ENCODE results near the gene SULT1B1.

The SULT1B1 gene

DNA sequence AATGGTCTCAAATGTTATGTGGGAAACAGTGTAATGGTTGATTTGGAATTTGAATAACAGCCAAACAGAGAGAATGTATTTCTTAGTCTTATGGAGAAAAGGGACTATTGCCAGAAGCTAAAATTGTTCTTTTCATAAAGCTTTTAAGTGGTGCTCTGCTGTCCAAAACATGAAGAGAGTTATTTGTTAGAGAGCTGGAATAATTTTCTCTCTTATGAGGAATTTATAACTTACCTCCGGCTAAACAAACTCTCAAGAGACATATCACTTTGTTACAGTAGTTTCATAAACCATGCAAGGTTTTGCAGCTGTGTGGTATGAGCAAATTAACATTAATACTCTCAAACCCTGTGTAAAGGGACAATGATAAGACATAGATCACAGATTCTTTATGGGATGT is 28.6 kb downstream of the SULT1B1 start:
- Histone ChIP-seq H3K27ac (ENCODE audit: low read depth, low read length) (no peak overlapping the region), H3K56ac (ENCODE audit: low read length) (no peak overlapping the region), H3K27me3 (ENCODE audit: insufficient read depth, low read length, poor library complexity) (no peaks in the 10 kb centered on the region), H3K23ac (ENCODE audit: low read length) (no peak overlapping the region), H2BK15ac (replicated peaks; ENCODE audit: low read depth) (no peak overlapping the region), H3K79me2 (ENCODE audit: control insufficient read depth, insufficient read depth, low read length) (no peaks in the 10 kb centered on the region), H3K4me3 (ENCODE audit: low read length) (no peak overlapping the region), H2BK5ac (ENCODE audit: low read length) (no peak overlapping the region), H3K18ac (ENCODE audit: low read length) (no peak overlapping the region), H4K8ac (ENCODE audit: low read depth, low read length) (no peak overlapping the region), H2BK120ac (ENCODE audit: low read depth, low read length) (no peak overlapping the region), H3K79me1 (ENCODE audit: low read length) (no peaks in the 10 kb centered on the region), H3K36me3 (ENCODE audit: control insufficient read depth, insufficient read depth, low read length) (no peaks in the 10 kb centered on the region), H3K4ac (ENCODE audit: low read depth, low read length) (no peak overlapping the region), H4K5ac (ENCODE audit: low read length) (no peak overlapping the region), H3K9ac (ENCODE audit: low read length) (no peak overlapping the region), H3K4me2 (ENCODE audit: low read length) (no peak overlapping the region), H2AK5ac (ENCODE audit: low read length) (no peak overlapping the region), H3K4me1 (ENCODE audit: control insufficient read depth, low read depth, low read length) (no peaks in the 10 kb centered on the region)
- no CpG with 5 or more reads among the region's 1 CpG for WGBS (ENCODE audit: extremely low coverage, insufficient coverage, low lambda C conversion rate)
- no peak for DNase-seq

DNA sequence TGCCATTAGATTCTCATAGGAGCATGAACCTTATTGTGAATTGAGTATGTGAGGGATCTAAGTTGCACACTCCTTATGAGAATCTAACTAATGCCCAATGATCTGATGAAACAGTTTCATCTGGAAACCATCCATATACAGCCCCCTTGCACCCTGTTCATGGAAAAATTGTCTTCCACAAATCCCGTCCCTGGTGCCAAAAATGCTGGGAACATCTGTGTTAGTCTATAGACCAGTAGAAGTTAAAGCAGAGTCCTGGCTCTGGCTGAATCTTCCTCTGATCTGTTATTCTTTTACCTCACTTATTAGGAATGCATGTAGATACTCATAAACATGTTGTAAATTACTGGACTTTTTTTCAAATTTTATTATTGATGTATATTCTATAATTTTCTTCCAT is 29.2 kb downstream of the SULT1B1 start:
- Histone ChIP-seq H3K4me2 (ENCODE audit: low read length) (no peak overlapping the region), H4K8ac (ENCODE audit: low read depth, low read length) (no peak overlapping the region), H3K18ac (ENCODE audit: low read length) (no peak overlapping the region), H4K5ac (ENCODE audit: low read length) (no peak overlapping the region), H3K9ac (ENCODE audit: low read length) (no peak overlapping the region), H2BK15ac (replicated peaks; ENCODE audit: low read depth) (no peak overlapping the region), H2AK5ac (ENCODE audit: low read length) (no peak overlapping the region), H3K23ac (ENCODE audit: low read length) (no peak overlapping the region), H3K36me3 (ENCODE audit: control insufficient read depth, insufficient read depth, low read length) (no peaks in the 10 kb centered on the region), H3K79me1 (ENCODE audit: low read length) (no peaks in the 10 kb centered on the region), H2BK5ac (ENCODE audit: low read length) (no peak overlapping the region), H3K56ac (ENCODE audit: low read length) (no peak overlapping the region), H2BK120ac (ENCODE audit: low read depth, low read length) (no peak overlapping the region), H3K4me3 (ENCODE audit: low read length) (no peak overlapping the region), H3K27ac (ENCODE audit: low read depth, low read length) (no peak overlapping the region), H3K4me1 (ENCODE audit: control insufficient read depth, low read depth, low read length) (no peaks in the 10 kb centered on the region), H3K27me3 (ENCODE audit: insufficient read depth, low read length, poor library complexity) (no peaks in the 10 kb centered on the region), H3K79me2 (ENCODE audit: control insufficient read depth, insufficient read depth, low read length) (no peaks in the 10 kb centered on the region), H3K4ac (ENCODE audit: low read depth, low read length) (no peak overlapping the region)
- no peak for DNase-seq
- no CpG with 5 or more reads among the region's 1 CpG for WGBS (ENCODE audit: extremely low coverage, insufficient coverage, low lambda C conversion rate)

DNA sequence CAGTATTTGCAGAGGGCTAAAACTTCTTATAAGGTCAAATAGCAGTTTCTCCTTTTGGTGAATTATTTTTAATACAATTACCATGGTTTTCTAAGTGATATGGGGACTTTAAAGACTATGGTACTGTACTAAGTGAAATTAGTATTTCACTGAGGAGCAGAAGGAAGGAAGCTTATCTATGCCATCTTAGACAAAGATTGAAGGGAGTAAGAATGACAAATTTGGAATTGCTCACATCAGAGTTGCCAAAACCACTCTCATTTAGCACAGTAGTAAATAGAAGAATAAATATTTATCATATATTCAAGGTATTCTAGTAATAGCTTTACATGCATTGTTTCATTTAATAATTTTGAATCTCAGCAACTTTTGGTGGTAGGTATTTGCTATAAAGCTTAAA is 30.4 kb downstream of the SULT1B1 start:
- H2BK5ac ChIP-seq (ENCODE audit: low read length) = no peak overlapping the region
- no peak overlapping the region for H3K4me3 ChIP-seq (ENCODE audit: low read length)
- no peak overlapping the region for H3K56ac ChIP-seq (ENCODE audit: low read length)
- no peak overlapping the region for H3K23ac ChIP-seq (ENCODE audit: low read length)
- no peaks in the 10 kb centered on the region for H3K4me1 ChIP-seq (ENCODE audit: control insufficient read depth, low read depth, low read length)
- no peak overlapping the region for H3K4me2 ChIP-seq (ENCODE audit: low read length)
- H3K18ac ChIP-seq (ENCODE audit: low read length) = no peak overlapping the region
- no peak for DNase-seq
- no peaks in the 10 kb centered on the region for H3K27me3 ChIP-seq (ENCODE audit: insufficient read depth, low read length, poor library complexity)
- H3K27ac ChIP-seq (ENCODE audit: low read depth, low read length) = no peak overlapping the region
- H2BK120ac ChIP-seq (ENCODE audit: low read depth, low read length) = no peak overlapping the region
- H3K79me2 ChIP-seq (ENCODE audit: control insufficient read depth, insufficient read depth, low read length) = no peaks in the 10 kb centered on the region
- no peak overlapping the region for H2AK5ac ChIP-seq (ENCODE audit: low read length)
- H3K79me1 ChIP-seq (ENCODE audit: low read length) = no peaks in the 10 kb centered on the region
- no peak overlapping the region for H4K5ac ChIP-seq (ENCODE audit: low read length)
- H3K36me3 ChIP-seq (ENCODE audit: control insufficient read depth, insufficient read depth, low read length) = no peaks in the 10 kb centered on the region
- H2BK15ac ChIP-seq (replicated peaks; ENCODE audit: low read depth) = no peak overlapping the region
- no peak overlapping the region for H4K8ac ChIP-seq (ENCODE audit: low read depth, low read length)
- H3K9ac ChIP-seq (ENCODE audit: low read length) = no peak overlapping the region
- H3K4ac ChIP-seq (ENCODE audit: low read depth, low read length) = no peak overlapping the region

DNA sequence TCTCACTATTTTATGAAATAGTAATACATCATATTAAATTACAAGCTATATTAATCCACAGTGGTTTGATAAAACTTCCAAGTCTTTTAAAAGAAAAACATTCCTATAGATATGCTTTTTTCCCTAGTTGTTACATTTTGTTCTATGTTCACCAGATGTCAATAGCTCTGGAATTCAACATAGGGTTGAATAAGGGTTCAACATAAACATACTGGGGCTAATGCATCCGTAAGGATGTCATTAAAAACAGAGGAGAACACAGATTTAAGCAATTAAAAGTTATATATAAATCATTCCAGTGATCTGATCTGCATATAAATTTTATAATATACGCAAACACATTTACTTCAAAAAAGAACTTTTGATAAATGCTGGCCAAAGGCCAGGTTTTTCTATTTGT is 32.5 kb downstream of the SULT1B1 start:
- H3K4ac ChIP-seq (ENCODE audit: low read depth, low read length) = no peak overlapping the region
- no peak overlapping the region for H3K4me3 ChIP-seq (ENCODE audit: low read length)
- H3K27me3 ChIP-seq (ENCODE audit: insufficient read depth, low read length, poor library complexity) = no peaks in the 10 kb centered on the region
- no peaks in the 10 kb centered on the region for H3K79me2 ChIP-seq (ENCODE audit: control insufficient read depth, insufficient read depth, low read length)
- DNase-seq = no peak
- H2AK5ac ChIP-seq (ENCODE audit: low read length) = no peak overlapping the region
- H3K79me1 ChIP-seq (ENCODE audit: low read length) = no peaks in the 10 kb centered on the region
- no peak overlapping the region for H3K27ac ChIP-seq (ENCODE audit: low read depth, low read length)
- H3K23ac ChIP-seq (ENCODE audit: low read length) = no peak overlapping the region
- H3K4me1 ChIP-seq (ENCODE audit: control insufficient read depth, low read depth, low read length) = no peaks in the 10 kb centered on the region
- no CpG with 5 or more reads among the region's 2 CpGs for WGBS (ENCODE audit: extremely low coverage, insufficient coverage, low lambda C conversion rate)
- no peak overlapping the region for H4K5ac ChIP-seq (ENCODE audit: low read length)
- H3K36me3 ChIP-seq (ENCODE audit: control insufficient read depth, insufficient read depth, low read length) = no peaks in the 10 kb centered on the region
- no peak overlapping the region for H3K18ac ChIP-seq (ENCODE audit: low read length)
- H3K56ac ChIP-seq (ENCODE audit: low read length) = no peak overlapping the region
- H2BK5ac ChIP-seq (ENCODE audit: low read length) = no peak overlapping the region
- no peak overlapping the region for H2BK15ac ChIP-seq (replicated peaks; ENCODE audit: low read depth)
- no peak overlapping the region for H2BK120ac ChIP-seq (ENCODE audit: low read depth, low read length)
- H4K8ac ChIP-seq (ENCODE audit: low read depth, low read length) = no peak overlapping the region
- H3K9ac ChIP-seq (ENCODE audit: low read length) = no peak overlapping the region
- H3K4me2 ChIP-seq (ENCODE audit: low read length) = no peak overlapping the region

DNA sequence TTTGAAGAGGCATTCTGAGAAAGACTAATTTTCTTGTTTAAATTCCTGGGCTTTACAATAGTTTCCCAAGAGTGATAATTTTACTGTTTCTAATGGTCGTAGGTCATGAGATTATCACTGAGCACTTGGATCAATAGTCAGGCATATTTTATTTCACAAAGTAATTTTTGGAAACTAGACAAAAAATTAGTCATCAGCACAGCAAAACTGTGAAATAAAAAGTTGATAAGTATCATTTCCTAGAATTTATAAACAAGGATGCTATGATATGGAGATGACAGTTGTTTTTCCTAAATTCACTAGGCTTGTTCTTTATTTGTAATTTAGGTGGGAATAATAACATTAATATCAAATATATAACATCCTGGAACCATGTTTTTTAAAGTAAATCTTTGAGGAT is 33.0 kb downstream of the SULT1B1 start:
- no peak overlapping the region for H3K56ac ChIP-seq (ENCODE audit: low read length)
- no peak overlapping the region for H2BK15ac ChIP-seq (replicated peaks; ENCODE audit: low read depth)
- no peak overlapping the region for H3K4me2 ChIP-seq (ENCODE audit: low read length)
- no peak overlapping the region for H4K5ac ChIP-seq (ENCODE audit: low read length)
- no peaks in the 10 kb centered on the region for H3K4me1 ChIP-seq (ENCODE audit: control insufficient read depth, low read depth, low read length)
- WGBS (ENCODE audit: extremely low coverage, insufficient coverage, low lambda C conversion rate) = no CpG with 5 or more reads among the region's 1 CpG
- no peak overlapping the region for H3K18ac ChIP-seq (ENCODE audit: low read length)
- H2BK120ac ChIP-seq (ENCODE audit: low read depth, low read length) = no peak overlapping the region
- DNase-seq = no peak
- H2BK5ac ChIP-seq (ENCODE audit: low read length) = no peak overlapping the region
- no peak overlapping the region for H3K9ac ChIP-seq (ENCODE audit: low read length)
- no peak overlapping the region for H3K4ac ChIP-seq (ENCODE audit: low read depth, low read length)
- H3K79me2 ChIP-seq (ENCODE audit: control insufficient read depth, insufficient read depth, low read length) = no peaks in the 10 kb centered on the region
- no peak overlapping the region for H2AK5ac ChIP-seq (ENCODE audit: low read length)
- no peaks in the 10 kb centered on the region for H3K36me3 ChIP-seq (ENCODE audit: control insufficient read depth, insufficient read depth, low read length)
- H3K27me3 ChIP-seq (ENCODE audit: insufficient read depth, low read length, poor library complexity) = no peaks in the 10 kb centered on the region
- no peaks in the 10 kb centered on the region for H3K79me1 ChIP-seq (ENCODE audit: low read length)
- H3K27ac ChIP-seq (ENCODE audit: low read depth, low read length) = no peak overlapping the region
- no peak overlapping the region for H3K4me3 ChIP-seq (ENCODE audit: low read length)
- no peak overlapping the region for H4K8ac ChIP-seq (ENCODE audit: low read depth, low read length)
- H3K23ac ChIP-seq (ENCODE audit: low read length) = no peak overlapping the region

DNA sequence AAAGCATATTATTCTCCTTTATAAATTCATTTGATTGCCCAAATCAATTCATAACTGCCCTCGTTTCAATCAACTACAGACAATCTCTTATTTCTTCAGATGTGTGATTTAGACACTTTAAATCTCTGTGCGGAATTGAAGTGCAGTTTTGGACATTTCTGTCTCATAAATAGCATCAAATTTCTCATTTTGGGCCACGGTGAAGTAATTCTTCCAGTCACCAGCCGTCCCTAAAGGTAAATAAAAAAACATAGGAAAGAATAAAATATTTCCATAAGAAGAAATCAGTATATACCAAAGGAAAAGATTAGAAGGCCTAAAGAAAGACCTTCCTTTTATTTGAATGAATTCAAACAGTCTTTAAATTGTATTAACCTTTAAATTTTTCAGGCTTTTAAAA is 33.4 kb downstream of the SULT1B1 start:
- H3K23ac ChIP-seq (ENCODE audit: low read length) = no peak overlapping the region
- no peaks in the 10 kb centered on the region for H3K79me2 ChIP-seq (ENCODE audit: control insufficient read depth, insufficient read depth, low read length)
- no peak overlapping the region for H3K4me3 ChIP-seq (ENCODE audit: low read length)
- H3K4me2 ChIP-seq (ENCODE audit: low read length) = no peak overlapping the region
- no CpG with 5 or more reads among the region's 4 CpGs for WGBS (ENCODE audit: extremely low coverage, insufficient coverage, low lambda C conversion rate)
- no peaks in the 10 kb centered on the region for H3K36me3 ChIP-seq (ENCODE audit: control insufficient read depth, insufficient read depth, low read length)
- no peak overlapping the region for H2BK120ac ChIP-seq (ENCODE audit: low read depth, low read length)
- no peak overlapping the region for H4K8ac ChIP-seq (ENCODE audit: low read depth, low read length)
- H3K4ac ChIP-seq (ENCODE audit: low read depth, low read length) = no peak overlapping the region
- no peak overlapping the region for H3K18ac ChIP-seq (ENCODE audit: low read length)
- H3K9ac ChIP-seq (ENCODE audit: low read length) = no peak overlapping the region
- no peak overlapping the region for H4K5ac ChIP-seq (ENCODE audit: low read length)
- no peaks in the 10 kb centered on the region for H3K4me1 ChIP-seq (ENCODE audit: control insufficient read depth, low read depth, low read length)
- H3K79me1 ChIP-seq (ENCODE audit: low read length) = no peaks in the 10 kb centered on the region
- H2AK5ac ChIP-seq (ENCODE audit: low read length) = no peak overlapping the region
- no peak overlapping the region for H2BK15ac ChIP-seq (replicated peaks; ENCODE audit: low read depth)
- H3K27me3 ChIP-seq (ENCODE audit: insufficient read depth, low read length, poor library complexity) = no peaks in the 10 kb centered on the region
- H3K27ac ChIP-seq (ENCODE audit: low read depth, low read length) = no peak overlapping the region
- no peak overlapping the region for H3K56ac ChIP-seq (ENCODE audit: low read length)
- DNase-seq = no peak
- no peak overlapping the region for H2BK5ac ChIP-seq (ENCODE audit: low read length)

All from mesendoderm (in vitro differentiated cells).